HPDE6-E6E7 (cell line): ENCODE data around the gene DPP10.
"Not testable (repeated sequence)": the region's sequence is repeated elsewhere in the genome, so short reads cannot be mapped to it uniquely, and the experiment has no call there.

ENCODE experiments used
- DNase-seq: peaks from one replicate; pipeline ENCODE4 v3.0.0; 2011; ENCODE audit warnings: missing footprints; ENCODE audit errors: extremely low spot score

Gene DPP10

DNA sequence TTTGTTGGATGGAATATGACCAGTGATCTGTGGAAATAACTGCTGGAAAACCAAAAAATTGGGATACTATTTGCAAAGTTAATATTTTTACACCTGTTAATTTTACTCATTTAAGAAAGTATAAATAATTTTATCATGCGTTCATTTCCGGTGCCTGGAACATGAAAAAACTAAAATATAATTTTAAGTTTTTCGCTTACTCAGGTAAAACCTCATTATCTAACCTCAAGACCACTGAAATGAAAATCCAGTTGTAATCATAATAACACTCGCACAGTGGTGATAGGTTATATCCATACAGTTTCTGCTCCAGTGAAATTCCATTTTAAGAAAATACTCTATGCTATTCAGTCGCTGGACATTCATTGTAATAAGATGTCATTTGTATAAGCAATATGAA is 517.9 kb downstream of the DPP10 start:
- no peak for DNase-seq

DNA sequence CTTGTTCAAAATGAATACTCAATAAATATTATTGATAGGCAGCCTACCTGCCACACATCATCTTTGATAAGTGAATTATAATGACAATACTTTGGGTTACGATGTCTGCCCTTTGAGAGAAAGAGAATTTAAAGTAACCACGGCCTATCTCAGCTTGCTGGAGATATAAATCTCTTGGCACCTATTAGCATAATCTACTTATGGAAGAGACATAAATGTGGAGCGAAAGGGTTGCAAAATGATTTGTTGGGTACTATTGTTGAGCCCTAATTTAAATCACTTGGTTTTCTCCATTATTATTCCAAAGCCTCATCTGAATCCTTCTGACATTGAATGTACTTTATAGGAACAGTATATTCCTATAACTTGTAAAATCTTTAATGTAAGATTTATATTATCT is 520.1 kb downstream of the DPP10 start:
- DNase-seq, result no peak

DNA sequence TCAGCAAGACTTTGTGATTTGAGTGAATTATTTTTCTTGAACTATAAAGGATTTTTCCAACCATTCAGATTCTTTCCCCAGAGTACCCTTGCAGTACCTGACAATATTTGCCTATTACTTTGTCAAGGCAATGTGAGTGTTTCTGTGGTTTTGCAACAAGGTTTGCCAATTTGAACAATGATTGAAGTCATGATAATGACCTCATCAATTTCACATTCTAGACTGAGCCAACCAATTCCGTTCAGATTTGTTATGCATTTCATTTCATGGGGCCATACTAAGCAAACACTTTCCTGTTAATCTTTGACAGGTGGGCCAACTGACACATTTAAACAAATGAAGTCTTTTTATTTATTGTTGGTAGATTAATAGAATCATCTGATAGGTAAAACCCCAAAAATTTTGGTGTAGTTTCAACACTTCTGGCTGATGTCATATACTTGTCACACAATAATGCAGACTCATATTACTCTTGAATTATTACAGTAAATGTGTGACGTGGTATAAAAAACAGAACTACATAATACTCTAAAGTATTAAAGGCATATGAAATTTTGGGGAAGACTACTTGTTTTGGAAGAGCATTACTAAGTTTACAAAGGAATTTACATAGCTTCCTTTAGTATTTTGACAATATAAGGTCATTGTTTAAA is 526.4 kb downstream of the DPP10 start:
- DNase-seq, result no peak

DNA sequence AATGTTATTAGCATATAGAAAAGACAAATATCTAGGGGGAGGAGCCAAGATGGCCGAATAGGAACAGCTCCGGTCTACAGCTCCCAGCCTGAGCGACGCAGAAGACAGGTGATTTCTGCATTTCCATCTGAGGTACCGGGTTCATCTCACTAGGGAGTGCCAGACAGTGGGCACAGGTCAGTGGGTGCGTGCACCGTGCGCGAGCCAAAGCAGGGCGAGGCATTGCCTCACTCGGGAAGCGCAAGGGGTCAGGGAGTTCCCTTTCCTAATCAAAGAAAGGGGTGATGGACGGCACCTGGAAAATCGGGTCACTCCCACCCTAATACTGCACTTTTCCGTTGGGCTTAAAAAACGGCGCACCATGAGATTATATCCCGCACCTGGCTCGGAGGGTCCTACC is 561.9 kb downstream of the DPP10 start:
- DNase-seq, result not testable (repeated sequence)

DNA sequence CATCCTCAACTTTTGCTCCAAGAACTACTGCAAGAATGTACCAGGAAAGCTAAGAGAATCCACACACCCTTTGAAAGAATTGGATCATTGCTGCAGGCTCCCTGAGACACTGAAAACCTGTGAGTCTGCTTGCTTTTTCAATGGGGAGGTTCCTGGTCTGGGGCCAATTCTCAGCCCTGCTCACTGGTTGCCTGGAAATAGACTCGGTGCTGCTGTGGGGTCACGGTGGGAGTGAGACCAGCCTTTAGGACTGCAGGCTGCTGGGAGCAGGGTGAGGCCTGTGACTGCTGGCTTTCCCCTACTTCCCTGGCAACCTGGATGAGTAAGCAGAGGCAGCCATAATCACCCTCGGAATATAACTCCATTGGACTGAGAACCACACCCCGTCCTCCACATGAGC is 569.3 kb downstream of the DPP10 start:
- no peak for DNase-seq

DNA sequence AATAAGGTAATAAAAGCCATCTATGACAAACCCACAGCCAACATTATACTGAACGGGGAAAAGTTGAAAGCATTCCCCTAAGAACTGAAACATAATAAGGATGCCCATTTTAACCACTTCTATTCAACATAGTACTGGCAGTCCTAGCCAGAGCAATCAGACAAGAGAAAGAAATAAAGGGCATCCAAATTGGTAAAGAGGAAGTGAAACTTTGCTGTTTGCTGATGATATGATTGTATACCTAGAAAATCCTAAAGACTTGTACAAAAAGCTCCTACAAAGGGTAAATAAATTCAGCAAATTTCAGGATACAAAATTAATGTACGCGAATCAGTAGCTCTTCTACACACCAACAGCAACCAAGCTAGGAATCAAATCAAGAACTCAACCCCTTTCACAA is 579.6 kb downstream of the DPP10 start:
- DNase-seq, result not testable (repeated sequence)

DNA sequence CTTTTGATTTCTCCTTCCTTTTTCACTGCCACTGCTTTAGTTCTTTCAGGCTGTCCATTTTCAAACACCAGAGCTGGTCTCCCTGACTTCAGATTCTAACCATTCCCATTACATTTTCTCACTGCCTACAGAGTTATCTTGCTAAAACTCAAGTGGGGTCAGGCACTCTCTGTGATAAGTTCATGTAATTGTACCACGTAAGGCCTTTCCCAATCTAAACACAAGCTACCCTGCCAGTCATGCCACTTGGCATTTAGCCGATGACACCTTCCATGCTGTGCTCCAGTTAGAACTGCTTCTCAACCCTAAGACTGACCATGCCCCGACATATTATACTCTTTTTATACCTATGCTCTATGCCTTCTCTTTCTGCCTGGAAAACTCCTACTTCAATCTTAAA is 592.4 kb downstream of the DPP10 start:
- DNase-seq, result no peak

DNA sequence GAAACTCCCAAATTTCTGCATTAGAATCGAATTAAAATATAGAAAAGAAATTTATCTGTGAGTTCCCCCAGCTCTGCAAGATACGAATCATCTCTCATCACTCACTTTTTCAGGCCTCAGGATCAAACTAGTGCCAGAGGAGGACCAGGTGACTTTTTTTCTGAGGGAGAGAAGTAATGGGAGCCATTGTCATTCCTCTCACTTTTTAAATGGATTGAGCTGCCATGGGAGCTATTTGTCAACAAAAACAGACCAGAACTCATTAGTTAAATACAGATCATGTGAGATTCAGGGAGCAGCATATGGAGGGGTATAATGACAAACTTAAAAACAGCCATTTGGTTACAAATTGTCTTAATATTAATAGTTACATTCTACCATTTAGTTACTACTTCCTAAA is 594.4 kb downstream of the DPP10 start:
- no peak for DNase-seq

DNA sequence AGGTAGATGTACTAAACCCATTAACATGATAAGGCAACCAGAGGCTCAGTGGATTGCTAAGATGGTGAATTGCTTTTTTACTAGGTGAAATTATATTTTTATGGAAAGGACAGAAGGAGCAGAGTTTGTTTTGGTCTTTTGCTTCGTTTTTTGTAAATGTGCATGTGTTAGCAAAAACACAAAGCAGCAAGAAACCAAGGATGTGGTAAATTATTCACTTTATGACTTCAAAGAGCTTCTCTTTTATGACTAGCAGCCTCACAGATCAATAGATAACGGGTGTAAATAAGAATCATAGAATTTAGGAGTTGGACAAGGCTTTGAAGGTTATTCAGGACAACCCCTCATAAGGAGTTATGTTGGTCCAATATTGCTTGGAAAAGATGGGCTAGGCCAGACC is 615.0 kb downstream of the DPP10 start:
- no peak for DNase-seq

DNA sequence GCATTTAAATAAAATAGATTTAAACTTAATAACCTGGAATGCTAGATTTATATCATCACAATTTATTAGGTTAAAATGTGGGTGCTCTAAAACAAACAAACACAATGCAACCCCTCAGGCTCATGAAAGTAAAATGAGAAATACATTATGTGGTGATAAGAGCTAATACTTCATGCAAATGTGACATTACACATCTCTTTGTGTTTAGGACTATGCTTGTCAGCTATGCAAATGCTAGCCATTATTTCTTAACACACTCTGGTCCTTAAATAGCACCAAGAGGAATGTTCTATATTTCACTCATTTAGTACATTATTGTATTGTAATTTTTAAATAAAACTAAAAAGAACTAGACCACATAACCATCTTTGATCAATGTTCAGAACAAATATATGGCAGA is 627.6 kb downstream of the DPP10 start:
- DNase-seq, result no peak

DNA sequence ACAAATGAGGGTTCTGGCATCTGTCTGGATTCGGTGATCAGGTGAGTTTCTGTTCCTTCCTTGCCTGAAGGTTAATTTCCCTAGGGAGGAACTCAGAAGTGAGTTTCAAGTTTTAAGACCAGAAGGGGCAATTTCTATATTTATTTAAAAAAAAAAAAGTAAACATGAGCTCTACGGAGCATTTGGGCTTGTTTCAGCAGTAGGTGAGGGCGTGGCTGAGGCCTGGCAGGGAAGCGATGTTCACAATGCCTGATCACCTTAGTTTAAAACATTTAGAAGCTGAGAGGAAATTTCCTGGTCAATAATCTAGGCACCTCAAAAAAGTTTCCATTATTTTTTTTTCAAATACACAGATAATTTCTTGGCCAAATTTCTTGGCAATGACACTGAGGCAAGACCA is 629.1 kb downstream of the DPP10 start:
- no peak for DNase-seq

DNA sequence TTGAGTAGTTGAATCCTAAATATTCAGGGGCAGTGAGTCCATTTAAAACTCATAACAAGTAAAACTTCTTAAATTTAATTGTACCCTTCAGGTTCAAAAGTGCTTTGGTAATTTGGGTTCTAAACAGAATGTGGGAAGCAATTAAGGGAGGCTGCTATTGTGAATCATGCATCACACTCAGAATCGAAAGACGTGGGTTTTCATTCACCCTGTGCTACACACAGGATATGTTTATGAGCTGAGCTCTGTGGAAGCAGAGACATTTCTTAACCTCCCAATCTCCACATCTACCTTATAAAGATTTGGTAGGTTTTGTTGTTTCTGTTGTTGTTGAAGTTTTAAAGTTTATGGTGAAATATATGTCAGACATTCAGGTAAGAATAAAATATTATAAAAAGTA is 633.4 kb downstream of the DPP10 start:
- no peak for DNase-seq

DNA sequence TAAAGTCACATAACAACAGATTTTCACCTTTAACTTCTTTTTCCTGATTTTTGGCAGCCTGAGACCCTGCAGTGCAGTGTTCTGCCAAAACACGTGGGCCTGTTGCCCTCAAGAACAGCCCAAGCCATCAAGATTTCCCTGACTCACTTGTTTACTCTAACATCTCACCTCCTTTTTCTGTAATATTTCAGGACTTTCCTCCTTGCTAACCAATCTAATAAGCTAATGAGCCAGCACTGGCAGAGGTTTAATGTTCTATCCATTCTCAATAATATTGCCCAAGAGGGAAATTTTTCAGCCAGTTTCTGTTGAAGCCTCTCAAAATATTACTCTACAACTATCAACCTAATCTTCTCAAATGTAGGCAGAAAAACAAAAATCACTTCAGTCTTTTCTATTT is 635.2 kb downstream of the DPP10 start:
- DNase-seq, result no peak

DNA sequence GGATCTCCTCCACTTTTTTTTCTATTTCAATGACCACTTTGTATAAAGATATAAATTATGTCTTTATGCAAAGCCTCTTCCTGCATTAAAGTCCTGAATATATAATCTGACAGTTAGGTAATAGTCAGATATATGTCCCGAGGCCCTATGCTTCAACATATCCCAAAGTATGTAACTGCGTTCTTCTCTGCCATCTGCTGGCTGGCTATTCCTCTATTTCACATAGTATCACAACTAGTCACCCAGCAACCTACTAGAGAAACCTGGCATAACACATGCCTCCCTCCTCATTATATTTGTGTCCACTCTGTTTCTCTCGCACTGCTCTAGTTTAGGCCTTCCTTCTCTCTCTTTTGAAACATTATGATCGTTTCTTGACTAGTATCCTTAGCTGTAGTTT is 640.8 kb downstream of the DPP10 start:
- no peak for DNase-seq

DNA sequence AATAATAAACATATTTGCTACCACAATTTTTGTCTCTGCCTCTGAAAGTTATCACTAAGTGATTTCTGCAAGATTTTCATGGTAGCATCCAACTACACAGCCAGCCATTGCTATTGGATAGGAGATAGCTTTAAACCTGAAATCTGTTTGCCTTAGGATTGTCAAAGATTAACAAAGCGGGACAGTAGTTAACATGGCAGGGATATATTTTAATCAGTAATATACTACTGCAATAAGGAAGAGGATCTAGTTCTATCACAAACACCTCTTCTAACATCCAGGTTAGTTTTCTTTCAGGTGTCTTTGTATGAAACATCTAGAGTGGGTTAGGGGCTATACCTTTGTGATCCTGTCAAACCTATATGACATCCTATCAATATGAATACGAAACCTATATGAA is 641.3 kb downstream of the DPP10 start:
- DNase-seq, result no peak

DNA sequence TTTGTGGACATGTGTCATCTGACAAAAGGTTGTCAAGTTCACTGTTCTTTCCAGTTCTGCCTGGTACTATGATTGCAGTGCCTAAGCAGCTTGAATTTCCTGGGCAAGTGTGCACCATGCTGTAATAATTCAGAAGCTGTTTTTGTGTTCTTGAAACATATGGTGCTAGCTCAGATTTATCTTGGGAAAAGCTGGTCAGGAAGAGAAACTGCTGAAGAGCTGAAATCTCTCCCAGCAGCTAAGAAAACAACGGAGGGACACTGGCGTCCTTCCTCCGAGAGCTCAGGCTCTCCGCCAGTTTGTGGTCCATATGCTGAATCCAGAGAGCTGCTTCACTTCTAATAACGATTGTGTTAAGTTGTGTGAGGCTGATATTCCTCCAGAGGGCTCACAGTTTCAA is 642.0 kb downstream of the DPP10 start:
- DNase-seq, result no peak

DNA sequence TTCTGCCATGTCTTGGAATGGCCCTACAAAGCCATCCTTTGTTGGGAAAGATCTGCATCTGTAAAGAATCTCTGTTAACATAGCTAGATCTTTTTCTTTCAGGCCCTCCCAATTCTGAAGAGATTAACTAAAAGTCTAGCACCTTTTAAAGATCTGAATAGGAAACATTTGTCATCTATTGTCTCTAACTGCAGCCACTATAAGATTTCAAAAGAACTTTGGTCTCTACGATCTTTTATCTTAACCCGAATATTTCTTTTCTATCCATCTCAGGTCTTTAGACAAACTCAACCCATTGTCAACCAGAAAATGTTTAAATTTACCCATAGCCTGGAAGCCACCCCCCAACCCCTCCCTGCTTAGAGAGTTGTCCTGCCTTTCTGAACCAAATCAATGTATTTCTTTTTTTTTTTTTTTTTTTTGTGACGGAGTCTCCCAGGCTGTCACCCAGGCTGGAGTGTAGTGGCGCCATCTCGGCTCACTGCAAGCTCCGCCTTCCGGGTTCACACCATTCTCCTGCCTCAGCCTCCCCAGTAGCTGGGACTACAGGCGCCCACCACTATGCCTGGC is 643.7 kb downstream of the DPP10 start:
- DNase-seq, result not testable (repeated sequence)

DNA sequence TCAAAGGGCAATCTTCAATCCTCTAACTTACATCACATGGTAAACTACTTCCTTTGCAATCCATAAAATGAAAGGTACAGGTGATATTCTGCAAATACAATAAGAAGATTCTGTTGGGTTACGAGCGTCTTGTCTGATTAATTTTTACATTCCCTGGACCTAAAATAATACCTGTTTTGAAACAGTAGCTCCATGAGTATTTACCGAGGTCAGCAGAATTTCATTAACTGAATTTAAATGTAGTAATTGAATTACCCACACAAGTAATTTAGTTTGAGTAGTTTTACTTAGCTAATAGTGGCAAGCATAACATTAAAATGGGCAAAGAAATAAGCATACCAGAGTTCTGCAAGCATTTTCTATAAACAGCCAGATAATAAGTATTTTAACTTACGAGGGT is 652.0 kb downstream of the DPP10 start:
- DNase-seq, result no peak

DNA sequence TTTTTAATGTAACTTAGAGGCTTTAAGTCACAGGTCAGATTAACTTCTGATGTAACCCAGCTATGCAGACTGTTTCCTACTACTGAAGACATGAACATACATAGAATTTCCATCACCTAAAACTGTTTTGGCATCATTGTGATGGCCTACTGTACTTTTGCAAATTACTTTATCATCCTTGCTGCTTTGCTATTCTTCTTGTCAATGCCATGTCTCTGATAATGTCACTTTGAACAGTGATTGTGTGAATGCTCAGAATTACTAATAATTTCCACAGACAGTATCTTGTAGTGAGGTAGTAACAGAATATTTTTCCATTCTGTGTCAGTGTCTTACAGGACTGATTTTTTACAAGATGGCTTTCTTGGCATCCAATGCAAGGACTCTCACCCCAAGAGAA is 663.5 kb downstream of the DPP10 start:
- DNase-seq, result no peak

DNA sequence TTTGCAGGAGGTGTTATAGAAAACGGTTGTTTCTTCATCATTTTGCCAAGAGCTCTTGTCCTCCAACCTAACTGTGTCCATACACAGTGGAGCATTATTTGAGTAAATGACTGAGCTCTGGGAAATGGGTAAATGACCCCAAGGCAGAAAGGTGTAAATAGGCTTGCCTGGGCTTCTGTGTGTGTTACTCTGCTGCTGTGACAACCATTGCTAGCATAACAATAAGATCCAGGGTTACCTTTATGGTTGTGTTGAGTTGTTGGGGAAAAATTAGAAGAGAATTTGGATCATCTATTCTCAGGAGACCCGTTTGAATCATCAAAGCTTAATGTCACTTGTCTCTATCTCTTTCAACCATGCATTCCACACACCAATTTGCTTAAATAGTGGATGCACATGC is 672.7 kb downstream of the DPP10 start:
- no peak for DNase-seq

DNA sequence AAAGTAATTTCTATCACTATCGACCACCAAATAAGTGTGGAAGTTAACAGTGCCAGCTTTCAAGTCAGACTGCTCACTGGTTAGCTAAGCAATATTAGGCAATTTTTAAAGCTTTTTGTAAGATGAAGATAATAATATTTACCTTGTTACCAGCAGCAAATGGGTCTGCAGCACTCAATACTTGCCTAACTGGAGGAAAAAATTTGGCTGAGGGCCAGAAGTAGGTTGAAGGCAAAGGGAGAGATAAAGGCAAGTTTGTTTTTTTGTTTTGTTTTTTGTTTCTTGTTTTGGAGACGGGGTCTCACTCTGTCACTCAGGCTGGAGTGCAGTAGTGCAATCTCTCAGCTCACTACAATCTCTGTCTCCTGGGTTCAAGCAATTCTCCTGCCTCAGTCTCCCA is 675.9 kb downstream of the DPP10 start:
- no peak for DNase-seq

DNA sequence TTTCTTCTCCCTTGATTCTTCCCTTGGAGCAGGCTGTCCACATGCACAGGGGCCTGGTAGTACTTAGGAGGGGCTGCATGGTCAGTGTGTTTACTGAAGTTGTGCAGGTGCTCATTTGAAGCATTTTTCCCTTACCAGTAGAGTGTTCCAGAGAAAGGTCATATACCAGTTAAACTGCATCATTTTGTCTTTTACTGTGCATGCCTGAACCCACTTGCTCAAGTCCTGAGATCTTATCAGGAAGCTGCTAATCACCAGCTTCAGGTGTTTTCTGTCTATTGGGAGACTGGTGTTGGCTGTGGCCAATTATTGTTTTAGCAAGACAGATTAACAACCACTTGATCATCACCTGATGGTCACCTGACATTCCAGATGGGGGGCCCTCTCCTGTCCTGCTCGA is 676.6 kb downstream of the DPP10 start:
- no peak for DNase-seq

DNA sequence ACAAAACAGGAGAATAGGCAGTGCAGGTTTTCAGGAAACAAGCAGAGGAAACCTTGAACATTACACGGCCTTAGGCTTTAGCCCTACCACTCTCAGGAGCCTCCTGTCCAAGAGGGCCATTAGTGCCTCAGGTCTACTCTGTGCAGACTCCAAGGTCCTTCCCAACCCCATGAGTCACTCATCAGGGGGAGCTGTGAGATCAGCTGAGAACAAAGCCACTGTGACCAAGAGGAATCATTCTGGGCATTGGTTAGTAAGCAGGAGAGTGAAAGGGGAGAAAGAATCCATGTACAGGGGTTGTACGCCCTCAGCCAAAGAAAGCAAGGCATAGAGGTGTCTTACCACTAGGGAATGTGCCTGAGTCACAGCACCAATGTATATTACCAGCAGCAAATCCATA is 680.3 kb downstream of the DPP10 start:
- no peak for DNase-seq

DNA sequence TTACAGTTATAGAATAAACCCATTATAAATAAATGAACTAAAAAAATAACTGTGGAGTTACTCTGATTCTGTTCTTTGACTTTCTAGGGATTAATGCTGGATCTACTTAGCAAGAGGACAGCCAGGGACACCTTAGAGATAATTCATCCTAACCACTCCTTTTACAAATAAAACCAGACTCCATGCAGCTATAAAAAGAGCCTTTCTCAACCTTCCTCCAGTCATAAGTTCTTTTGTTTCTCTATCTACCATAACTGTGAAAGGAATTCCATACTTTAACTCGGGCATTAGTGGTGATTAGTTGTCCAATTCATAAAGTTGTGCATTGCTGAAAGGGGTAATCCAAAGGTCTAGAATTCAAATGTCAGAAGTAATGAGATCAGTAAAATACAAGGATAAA is 682.4 kb downstream of the DPP10 start:
- DNase-seq, result no peak
